Lower leg skin (tissue), 3 donors: ENCODE measurements around the gene TNFRSF6B.

Source experiments
- CTCF ChIP-seq, 3 donors: fragments of 450-650 bp; IDR thresholded peaks; one replicate each; pipeline ENCODE4 v1.5.1; 2016; ENCODE audit warnings: antibody characterized with exemption in 3 of 3, mild to moderate bottlenecking in 3 of 3, moderate library complexity in 2 of 3
- POLR2A ChIP-seq, 2 donors: fragments of 450-650 bp; IDR thresholded peaks; one replicate each; pipeline ENCODE4 v1.6.1; 2016 to 2017; ENCODE audit warnings: antibody characterized with exemption in 2 of 2, mild to moderate bottlenecking in 1 of 2, moderate library complexity in 1 of 2

DNA sequence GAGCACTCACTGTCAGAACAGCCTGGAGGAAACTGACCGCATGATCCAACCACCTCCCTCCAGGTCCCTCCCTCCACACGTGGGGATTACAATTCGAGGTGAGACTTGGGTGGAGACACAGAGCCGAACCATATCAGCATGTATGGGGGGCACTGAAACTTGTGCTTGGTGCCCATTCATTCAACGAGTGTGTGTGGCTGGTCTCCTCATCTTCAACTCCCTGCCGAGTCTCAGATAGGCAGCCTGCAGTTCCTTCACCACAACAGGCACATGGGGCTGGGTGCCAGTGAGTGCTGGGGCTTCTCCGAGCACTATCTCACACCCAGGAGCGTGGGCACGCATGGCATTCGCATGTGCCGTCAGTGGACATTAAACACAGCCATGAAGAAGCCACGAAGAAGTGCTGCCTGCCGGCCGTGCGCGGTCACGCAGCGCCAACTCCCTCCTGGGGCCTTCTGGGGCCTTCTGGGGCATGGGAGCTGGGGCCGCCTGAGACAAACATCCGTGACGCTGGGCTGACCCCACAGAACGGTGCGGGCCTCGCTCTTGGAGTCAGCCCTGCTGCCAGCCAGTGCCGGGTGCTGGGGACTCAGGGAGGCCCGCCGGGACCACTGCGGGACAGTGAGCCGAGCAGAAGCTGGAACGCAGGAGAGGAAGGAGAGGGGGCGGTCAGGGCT, 39.1 kb upstream of the TNFRSF6B start:
- TF ChIP-seq CTCF (IDR thresholded peaks at IDR 0.05): no peak
- TF ChIP-seq POLR2A (IDR thresholded peaks at IDR 0.05): no peak
